Measurements from ENCODE around the gene CNBP. TPM values are rescaled to one million over a fixed set of nuclear protein-coding genes. Genes with fewer than 3 reads are reported as not detected.
"Not testable (repeated sequence)": the region's sequence is repeated elsewhere in the genome, so short reads cannot be mapped to it uniquely, and the experiment has no call there.

The CNBP gene
- total RNA-seq, 1 experiment from 2014 or later = 266 TPM

- H3K36me3 Mint-ChIP-seq (ENCODE audit: insufficient read depth, unreplicated experiment) = peaks cover 29% of the 10 kb centered on the region
- Histone ChIP-seq H3K4me3 (ENCODE audit: low read depth, low read length) (no peak overlapping the region), H3K9me3 (no peaks in the 10 kb centered on the region), H3K27me3 (replicated peaks; ENCODE audit: control insufficient read depth, insufficient read depth, low read length) (no peaks in the 10 kb centered on the region), H3K36me3 (ENCODE audit: control insufficient read depth, insufficient read depth, low read length) (no peaks in the 10 kb centered on the region), H3K4me1 (no peaks in the 10 kb centered on the region)
- intact Hi-C loops (cut with micrococcal nuclease; ENCODE audit: unreplicated experiment) = no loop called here
- POLR2A ChIA-PET = no interaction called here
- CTCF ChIA-PET = no interaction called here
- H3K27ac Mint-ChIP-seq (ENCODE audit: unreplicated experiment) = no peak overlapping the region
- no peak for TF ChIP-seq CTCF (IDR thresholded peaks at IDR 0.05; ENCODE audit: insufficient read depth in 1 of 2, low read depth in 1 of 2, low read length in 1 of 2, severe bottlenecking in 1 of 2, unreplicated experiment in 1 of 2)
- H3K9me3 Mint-ChIP-seq (ENCODE audit: unreplicated experiment) = no peaks in the 10 kb centered on the region
- H3K4me3 Mint-ChIP-seq (ENCODE audit: unreplicated experiment) = no peak overlapping the region
- H3K4me1 Mint-ChIP-seq (ENCODE audit: low read depth, unreplicated experiment) = no peaks in the 10 kb centered on the region
- DNase-seq = no peak
- no TSS peak for BruUV-seq (replicated peaks)
- no peaks in the 10 kb centered on the region for H3K27me3 Mint-ChIP-seq (ENCODE audit: insufficient read depth, unreplicated experiment)
Observed at GRCh38 chr3:129139911-129140310, 43.8 kb downstream of the CNBP start.

GRCh38 chr3:129136275-129136674 lies 47.4 kb downstream of the CNBP start:
- intact Hi-C loops (cut with micrococcal nuclease; ENCODE audit: unreplicated experiment); H3K4me3 Mint-ChIP-seq (ENCODE audit: unreplicated experiment); H3K4me3 ChIP-seq (ENCODE audit: low read depth, low read length); CTCF ChIA-PET; H3K9me3 Mint-ChIP-seq (ENCODE audit: unreplicated experiment); H3K27me3 ChIP-seq (replicated peaks; ENCODE audit: control insufficient read depth, insufficient read depth, low read length); H3K36me3 ChIP-seq (ENCODE audit: control insufficient read depth, insufficient read depth, low read length); H3K4me1 Mint-ChIP-seq (ENCODE audit: low read depth, unreplicated experiment); H3K9me3 ChIP-seq; POLR2A ChIA-PET; H3K27me3 Mint-ChIP-seq (ENCODE audit: insufficient read depth, unreplicated experiment); BruUV-seq (replicated peaks); H3K4me1 ChIP-seq; DNase-seq; H3K27ac Mint-ChIP-seq (ENCODE audit: unreplicated experiment): not testable (repeated sequence)
- peaks cover 37% of the 10 kb centered on the region for H3K36me3 Mint-ChIP-seq (ENCODE audit: insufficient read depth, unreplicated experiment)

- no peak for TF ChIP-seq CTCF (IDR thresholded peaks at IDR 0.05; ENCODE audit: insufficient read depth in 1 of 2, low read depth in 1 of 2, low read length in 1 of 2, severe bottlenecking in 1 of 2, unreplicated experiment in 1 of 2)
- BruUV-seq (replicated peaks) = no TSS peak
- CTCF ChIA-PET = interaction anchor here (1.1 kb wide), 1 partner anchor 9 kb away, joined by 3 read pairs; no protein-coding TSS in a partner anchor
- no peaks in the 10 kb centered on the region for H3K4me1 Mint-ChIP-seq (ENCODE audit: low read depth, unreplicated experiment)
- no peak overlapping the region for H3K27ac Mint-ChIP-seq (ENCODE audit: unreplicated experiment)
- Histone ChIP-seq H3K27me3 (replicated peaks; ENCODE audit: control insufficient read depth, insufficient read depth, low read length) (no peaks in the 10 kb centered on the region), H3K4me1 (no peaks in the 10 kb centered on the region), H3K36me3 (ENCODE audit: control insufficient read depth, insufficient read depth, low read length) (peaks cover 3% of the 10 kb centered on the region), H3K9me3 (no peaks in the 10 kb centered on the region), H3K4me3 (ENCODE audit: low read depth, low read length) (no peak overlapping the region)
- H3K9me3 Mint-ChIP-seq (ENCODE audit: unreplicated experiment) = no peaks in the 10 kb centered on the region
- peaks cover 37% of the 10 kb centered on the region for H3K36me3 Mint-ChIP-seq (ENCODE audit: insufficient read depth, unreplicated experiment)
- no peak overlapping the region for H3K4me3 Mint-ChIP-seq (ENCODE audit: unreplicated experiment)
- no peaks in the 10 kb centered on the region for H3K27me3 Mint-ChIP-seq (ENCODE audit: insufficient read depth, unreplicated experiment)
- POLR2A ChIA-PET = no interaction called here
- DNase-seq = no peak
- intact Hi-C loops (cut with micrococcal nuclease; ENCODE audit: unreplicated experiment) = no loop called here
Observed at GRCh38 chr3:129132097-129132866, 51.4 kb downstream of the CNBP start.
